Measurements from ENCODE around the gene CDCP1.
"Not testable (repeated sequence)": the region's sequence is repeated elsewhere in the genome, so short reads cannot be mapped to it uniquely, and the experiment has no call there.

The CDCP1 gene

DNA sequence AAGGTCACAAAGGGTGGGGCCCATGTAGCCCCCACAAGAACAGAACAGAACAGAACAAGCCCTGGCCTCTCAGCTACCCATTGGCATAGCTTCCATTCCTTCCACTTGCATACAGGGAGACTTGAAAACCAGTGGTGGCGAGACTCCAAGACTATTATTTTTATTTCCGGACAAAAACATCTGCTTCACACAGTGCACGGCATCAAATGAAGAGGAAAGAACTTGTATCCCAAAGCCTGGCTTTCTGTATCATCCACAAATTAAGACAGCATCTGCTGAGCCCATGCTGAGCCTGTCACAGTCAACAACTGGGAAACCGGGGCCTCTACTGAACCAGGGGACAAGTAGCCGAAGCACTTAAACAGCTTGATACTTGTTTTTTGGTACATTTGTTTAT, 64.0 kb downstream of the CDCP1 start:
- DNase-seq, result no peak

GRCh38 chr3:45081506-45082141, 64.6 kb downstream of the CDCP1 start:
- no peak for DNase-seq

GRCh38 chr3:45080824-45081223, 65.4 kb downstream of the CDCP1 start:
- DNase-seq, result no peak

- DNase-seq, result no peak
These were observed 66.5 kb downstream of the CDCP1 start for GRCh38 chr3:45079715-45080114.

DNA sequence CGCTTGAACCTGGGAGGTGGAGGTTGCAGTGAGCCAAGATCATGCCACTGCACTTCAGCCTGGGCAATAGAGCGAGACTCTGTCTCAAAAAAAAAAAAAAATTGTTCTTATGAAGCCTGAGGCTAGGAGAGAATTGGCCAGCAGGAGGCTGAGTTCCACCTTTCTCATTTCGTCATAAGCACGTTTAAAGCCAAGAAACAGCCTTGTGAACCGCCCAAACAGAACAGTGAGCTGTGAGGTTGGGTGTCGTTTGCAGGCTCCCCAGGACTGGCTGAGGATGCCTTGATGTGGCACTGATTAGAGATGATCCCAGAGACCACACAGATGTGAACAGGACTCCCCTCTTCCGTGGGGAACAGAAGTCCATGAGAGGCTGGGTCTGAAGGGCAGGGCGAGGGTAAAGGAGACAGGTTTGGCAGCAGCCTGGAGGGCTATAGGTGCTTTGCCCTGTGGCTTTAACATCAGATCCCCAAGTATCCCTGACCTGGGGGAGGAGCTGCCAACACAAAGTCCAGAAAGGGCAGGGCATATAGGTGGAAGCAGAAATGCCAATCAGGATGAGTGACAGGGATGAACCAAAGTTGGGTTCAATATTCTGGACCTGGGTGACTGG, 67.2 kb downstream of the CDCP1 start:
- DNase-seq, result no peak

- DNase-seq, result not testable (repeated sequence)
These were observed 67.9 kb downstream of the CDCP1 start for GRCh38 chr3:45078256-45078655.

- DNase-seq, result peak; percentile 71
These were observed 70.2 kb downstream of the CDCP1 start for GRCh38 chr3:45075821-45076625.

- DNase-seq, result no peak
These were observed 75.1 kb downstream of the CDCP1 start for GRCh38 chr3:45071075-45071474.

- DNase-seq, result no peak
These were observed 78.2 kb downstream of the CDCP1 start for GRCh38 chr3:45067941-45068340.

- DNase-seq, result peak; percentile 31
These were observed 78.7 kb downstream of the CDCP1 start for GRCh38 chr3:45067486-45067885.

GRCh38 chr3:45066109-45066801, 79.9 kb downstream of the CDCP1 start:
- no peak for DNase-seq

DNA sequence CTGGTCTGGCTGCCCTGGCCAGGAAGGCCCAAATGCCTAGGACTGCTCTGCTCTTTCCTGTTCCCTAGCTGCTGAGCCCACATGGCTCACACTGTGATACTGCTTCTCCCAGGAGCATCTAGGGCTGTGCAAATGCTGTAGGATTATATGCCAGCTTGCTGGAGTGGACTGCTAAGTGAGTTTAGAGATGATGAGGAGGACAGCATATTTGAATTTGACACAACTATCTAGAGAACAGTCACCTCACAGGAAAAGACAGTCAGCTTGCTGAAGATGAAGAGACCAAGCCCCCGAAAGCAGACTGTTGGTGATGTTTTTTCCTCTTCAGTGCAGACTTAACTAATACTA, 80.8 kb downstream of the CDCP1 start:
- DNase-seq, result no peak

GRCh38 chr3:45064512-45065372, 81.4 kb downstream of the CDCP1 start:
- peak; percentile 98 for DNase-seq

DNA sequence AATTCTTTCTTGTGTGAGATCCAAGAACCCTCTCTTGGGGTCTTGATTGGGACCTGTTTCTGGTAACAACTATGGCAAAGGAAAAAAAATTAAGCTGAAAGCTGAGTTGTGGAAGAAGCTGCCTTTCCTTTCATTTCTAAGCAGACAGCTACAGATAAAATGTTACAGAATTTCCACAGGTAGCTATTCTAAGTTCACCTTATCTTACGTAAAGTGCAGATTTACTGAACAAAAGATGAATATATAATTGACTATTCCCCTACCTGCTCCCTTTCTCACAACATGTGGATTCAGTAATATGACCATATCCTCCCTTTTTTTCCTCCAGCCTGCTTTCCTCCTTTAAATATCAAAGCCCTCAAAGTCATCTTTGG, 83.5 kb downstream of the CDCP1 start:
- DNase-seq, result no peak

GRCh38 chr3:45060165-45060892, 85.8 kb downstream of the CDCP1 start:
- DNase-seq, result no peak

DNA sequence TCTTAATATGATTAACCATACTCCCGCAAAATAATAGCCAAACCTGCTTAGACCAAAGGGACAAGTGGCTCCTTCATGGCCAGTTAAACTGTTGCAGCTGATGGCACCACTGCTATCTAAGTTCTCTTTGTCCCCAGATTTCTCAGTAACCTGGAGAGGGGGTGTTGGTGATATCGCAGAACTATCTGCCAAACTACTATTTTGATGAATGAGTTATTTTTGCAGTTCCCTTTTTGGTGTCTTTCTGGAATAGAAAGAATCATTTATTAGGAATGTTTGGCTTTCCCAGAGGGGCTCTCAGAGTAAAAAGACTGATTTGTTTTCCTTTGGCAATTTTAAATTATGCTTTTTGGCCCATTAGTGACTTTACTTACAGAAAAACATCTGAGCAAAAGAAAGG, 87.0 kb downstream of the CDCP1 start:
- no peak for DNase-seq

DNA sequence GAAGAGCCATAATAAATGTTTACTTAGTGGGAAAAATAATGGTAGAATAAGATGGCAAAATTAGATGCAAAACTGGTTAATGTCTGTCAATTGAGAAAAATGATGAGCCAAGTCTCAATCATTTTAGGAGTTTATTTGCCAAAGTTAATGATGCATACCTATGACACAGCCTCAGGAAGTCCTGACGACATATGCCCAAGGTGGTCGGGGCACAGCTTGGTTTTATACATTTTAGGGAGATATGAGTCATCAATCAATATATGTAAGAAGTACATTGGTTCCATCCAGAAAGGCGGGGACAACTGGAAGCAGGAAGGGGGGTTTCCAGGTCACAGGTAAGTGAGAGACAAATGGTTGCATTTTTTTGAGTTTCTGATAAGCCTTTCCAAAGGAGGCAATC, 88.6 kb downstream of the CDCP1 start:
- DNase-seq, result no peak

DNA sequence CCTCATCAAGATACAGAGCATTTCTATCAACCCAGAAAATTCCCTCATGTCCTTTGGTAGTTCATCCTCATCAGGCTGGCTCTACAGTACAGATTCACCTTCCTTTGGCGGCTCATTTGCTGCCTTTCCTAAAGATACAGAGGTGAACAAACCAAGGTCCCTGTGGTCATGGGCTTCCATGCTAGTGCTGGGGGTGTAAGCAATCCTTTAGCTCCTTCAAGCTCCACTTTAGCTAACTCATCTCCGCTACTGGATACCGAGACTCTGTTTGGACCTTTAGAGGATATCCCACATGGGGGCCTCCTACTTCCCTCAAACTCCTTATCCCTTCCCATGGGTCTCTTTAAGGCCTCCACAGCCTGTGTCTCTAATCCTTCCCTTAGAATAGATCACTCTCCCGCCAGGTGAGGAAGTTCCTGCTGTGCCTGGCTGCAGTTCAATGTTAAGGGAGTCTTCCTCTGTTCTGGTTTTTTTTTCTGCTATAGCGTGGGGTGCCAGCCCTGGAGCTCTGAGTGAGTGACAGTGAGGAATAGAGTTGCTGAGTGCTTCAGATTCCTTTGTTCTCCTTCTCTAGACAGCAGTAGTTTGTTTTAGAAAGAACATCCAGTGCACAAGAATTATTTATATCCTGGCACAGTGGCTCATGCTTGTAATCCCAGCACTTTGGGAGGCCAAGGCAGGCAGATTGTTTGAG, 89.4 kb downstream of the CDCP1 start:
- no peak for DNase-seq

- peak; percentile 53 for DNase-seq
These were observed 90.6 kb downstream of the CDCP1 start for GRCh38 chr3:45055411-45056143.

DNA sequence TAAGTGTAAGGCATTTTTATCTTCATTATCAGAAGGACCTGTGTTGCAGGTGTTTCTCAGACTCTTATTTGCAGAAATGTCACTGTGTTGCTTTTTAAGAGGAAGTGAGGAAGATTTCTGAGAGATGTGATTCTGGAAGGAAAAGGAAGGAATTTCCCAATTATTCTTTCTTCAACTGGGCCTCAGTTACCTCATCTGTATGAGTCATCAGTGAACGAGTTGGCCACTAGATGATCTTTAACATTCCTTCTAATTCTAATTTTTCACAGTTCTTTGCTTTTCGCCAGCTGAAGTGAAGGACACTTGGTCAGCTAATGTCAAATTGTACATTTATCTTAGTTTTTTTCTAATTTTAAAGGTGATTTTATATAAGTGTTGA, 91.2 kb downstream of the CDCP1 start:
- peak; percentile 90 for DNase-seq
